Kidney (tissue), 14 donors: Measurements from ENCODE around the gene CKB. TPM values are rescaled to one million over a fixed set of nuclear protein-coding genes. Genes with fewer than 3 reads are reported as not detected.
A peak's percentile ranks its signal among the peaks of the same experiment; 100 is the strongest.

ENCODE experiments used
- DNase-seq, 5 donors: peaks; one replicate each; pipeline ENCODE4 v3.0.0-alpha.2; 2013 to 2020
- FAIRE-seq: peaks from 2 replicates; lab custom pipeline; 2012; peaks lifted over from hg19 to GRCh38; lab: Jason Lieb, UNC
- H3K27ac ChIP-seq, 2 donors: one replicate each; pipeline ENCODE4 v1.7.0; 2013; ENCODE audit warnings: low read depth in 2 of 2, low read length in 2 of 2, inconsistent platforms in 1 of 2
- H3K27me3 ChIP-seq: one replicate; pipeline ENCODE4 v1.7.1; 2013; ENCODE audit warnings: low read length, inconsistent platforms; ENCODE audit not compliant: control insufficient read depth, insufficient read depth
- H3K36me3 ChIP-seq, 3 donors: one replicate each; pipeline versions ENCODE4 v1.7.0 to v1.7.1; 2013; ENCODE audit warnings: low read length in 3 of 3, control low read depth in 1 of 3, inconsistent platforms in 1 of 3; ENCODE audit not compliant: insufficient read depth in 3 of 3, control insufficient read depth in 2 of 3
- H3K4me1 ChIP-seq, 3 donors: one replicate each; pipeline versions ENCODE4 v1.7.0 to v1.7.1; 2013; ENCODE audit warnings: low read length in 3 of 3, inconsistent platforms in 1 of 3, low read depth in 1 of 3; ENCODE audit not compliant: control insufficient read depth in 2 of 3, insufficient read depth in 2 of 3
- H3K4me3 ChIP-seq, 3 donors: one replicate each; pipeline versions ENCODE4 v1.7.0 to v1.8.1; 2013; ENCODE audit warnings: low read length in 3 of 3, control low read depth in 1 of 3, inconsistent platforms in 1 of 3
- H3K9ac ChIP-seq, 3 donors: one replicate each; pipeline versions ENCODE4 v1.7.0 to v1.7.1; 2013; ENCODE audit warnings: low read length in 3 of 3, control low read depth in 1 of 3, inconsistent platforms in 1 of 3
- H3K9me3 ChIP-seq, 3 donors: one replicate each; pipeline versions ENCODE4 v1.7.0 to v1.7.1; 2013; ENCODE audit warnings: low read length in 3 of 3, control low read depth in 1 of 3, inconsistent platforms in 1 of 3; ENCODE audit not compliant: control insufficient read depth in 2 of 3, insufficient read depth in 1 of 3
- CTCF ChIP-seq: IDR thresholded peaks from 3 replicates; pipeline ENCODE4 v1.5.1; 2012; ENCODE audit warnings: mild to moderate bottlenecking, moderate library complexity, borderline replicate concordance; ENCODE audit not compliant: insufficient read depth; ENCODE audit errors: extremely low read depth
- intact Hi-C: fragments of 100-400 bp; cut with DNase I; formaldehyde crosslinking; loops from one replicate; pipeline ENCODE4 v1.11.1; 2022
- polyA plus RNA-seq: library from polyadenylated mRNA; stranded (reverse); fragments of 350-450 nt; fragmentation: Illumina TruSeq; extraction: RNeasy Lipid Tissue Mini Kit (QIAGEN cat#74804); gene quantifications from one replicate; pipeline ENCODE4 v1.2.3, GENCODE V29; 2014; ENCODE audit warnings: low read depth, low replicate concordance; ENCODE audit not compliant: insufficient read depth
- total RNA-seq: library from RNA; stranded (reverse); fragmentation: NEBNext Ultra II Directional; extraction: Animal tissue kit (Norgen Biotek cat#: 25700); gene quantifications from one replicate; pipeline ENCODE4 v1.2.1, GENCODE V29; 2021
- donor health status: control.
- donor health status: control.
- donor health status: control.
- donor health status: control.
- donor health status: control.
- donor health status: DM: yes; HTN: yes; CAD: no.
- donor health status: Normal renal cell carcinoma (clear cell type).

CKB gene
- total and polyA plus RNA-seq, 2 donors from 2014 or later, result 539 to 916 TPM

- no peak overlapping the region for H3K4me3 ChIP-seq
- FAIRE-seq, result no peak
- TF ChIP-seq CTCF, result no peak
Measured at GRCh38 chr14:103549361-103550311, 27.0 kb upstream of the CKB start.

GRCh38 chr14:103548463-103549351, 26.1 kb upstream of the CKB start:
- Histone ChIP-seq H3K9me3 (no peaks in the 10 kb centered on the region), H3K9ac (no peak overlapping the region), H3K36me3 (no peaks in the 10 kb centered on the region), H3K27ac (no peak overlapping the region), H3K4me1 (peaks cover 0 to 13% (median 0%) of the 10 kb centered on the region in 3 donors), H3K4me3 (no peak overlapping the region), H3K27me3 (no peaks in the 10 kb centered on the region)
- no peak for TF ChIP-seq CTCF
- FAIRE-seq, result no peak
- peak in 1 of 5 donors; percentile 75 for DNase-seq
- intact Hi-C loops, result no loop called here

More at GRCh38 chr14:103549361-103550311, 27.0 kb upstream of the CKB start:
- H3K27me3 ChIP-seq, result no peaks in the 10 kb centered on the region
- peaks cover 0 to 11% (median 0%) of the 10 kb centered on the region in 3 donors for H3K4me1 ChIP-seq
- H3K9me3 ChIP-seq, result no peaks in the 10 kb centered on the region
- peak in 2 of 5 donors; percentile 66 to 83 for DNase-seq
- no peaks in the 10 kb centered on the region for H3K36me3 ChIP-seq
- intact Hi-C loops, result no loop called here
- H3K9ac ChIP-seq, result peak overlapping the region in 1 of 3 donors; percentile 3
- peak overlapping the region; percentile 43 to 74 for H3K27ac ChIP-seq

GRCh38 chr14:103547941-103548462, 25.4 kb upstream of the CKB start:
- Histone ChIP-seq H3K9ac (no peak overlapping the region), H3K4me1 (peaks cover 0 to 15% (median 0%) of the 10 kb centered on the region in 3 donors), H3K36me3 (no peaks in the 10 kb centered on the region), H3K4me3 (no peak overlapping the region), H3K27me3 (no peaks in the 10 kb centered on the region), H3K27ac (no peak overlapping the region), H3K9me3 (no peaks in the 10 kb centered on the region)
- DNase-seq, result peak in 2 of 5 donors; percentile 52 to 56
- no peak for FAIRE-seq
- intact Hi-C loops, result no loop called here
- no peak for TF ChIP-seq CTCF
